H9 (cell line): ENCODE measurements around the gene NEUROD6. TPM values are rescaled to one million over a fixed set of nuclear protein-coding genes. Genes with fewer than 3 reads are reported as not detected.

ENCODE experiments used
- DNase-seq: peaks from one replicate; pipeline ENCODE4 v3.0.0-alpha.2; 2017
- H2AFZ ChIP-seq: one replicate; pipeline ENCODE4 v1.6.1; 2013; ENCODE audit warnings: mild to moderate bottlenecking, low read length, control low read depth, moderate library complexity
- H2AK5ac ChIP-seq: 2 replicates; pipeline ENCODE4 v1.6.1; 2013; ENCODE audit warnings: low read length, control low read depth, mixed read lengths; ENCODE audit not compliant: insufficient read length
- H2BK120ac ChIP-seq: one replicate; pipeline ENCODE4 v1.6.1; 2013; ENCODE audit warnings: low read depth, mild to moderate bottlenecking, low read length, control low read depth, inconsistent platforms; ENCODE audit not compliant: poor library complexity, severe bottlenecking
- H2BK12ac ChIP-seq: 2 replicates; pipeline ENCODE4 v1.6.1; 2013; ENCODE audit warnings: low read length, control low read depth, mixed read lengths, low read depth; ENCODE audit not compliant: insufficient read length
- H2BK15ac ChIP-seq: 2 replicates; pipeline ENCODE4 v1.6.1; 2013; ENCODE audit warnings: low read depth, low read length, control low read depth
- H2BK20ac ChIP-seq: one replicate; pipeline ENCODE4 v1.6.1; 2013; ENCODE audit warnings: low read depth, mild to moderate bottlenecking, low read length, control low read depth, inconsistent platforms; ENCODE audit not compliant: poor library complexity, severe bottlenecking
- H2BK5ac ChIP-seq: 2 replicates; pipeline ENCODE4 v1.6.1; 2013; ENCODE audit warnings: low read length, control low read depth, mixed read lengths; ENCODE audit not compliant: insufficient read length
- H3K14ac ChIP-seq: 2 replicates; pipeline ENCODE4 v1.6.1; 2013; ENCODE audit warnings: low read length, control low read depth; ENCODE audit not compliant: insufficient read depth
- H3K18ac ChIP-seq: 2 replicates; pipeline ENCODE4 v1.6.1; 2013; ENCODE audit warnings: low read depth, mild to moderate bottlenecking, mixed read lengths, low read length, control low read depth; ENCODE audit not compliant: insufficient read length
- H3K23ac ChIP-seq: 2 replicates; pipeline ENCODE4 v1.6.1; 2013; ENCODE audit warnings: low read length, control low read depth, mixed read lengths, low read depth; ENCODE audit not compliant: insufficient read length
- H3K23me2 ChIP-seq: 2 replicates; pipeline ENCODE4 v1.6.1; 2013; ENCODE audit warnings: low read depth, mild to moderate bottlenecking, mixed read lengths, low read length, control low read depth; ENCODE audit not compliant: insufficient read length, poor library complexity, severe bottlenecking
- H3K27ac ChIP-seq: 2 replicates; pipeline ENCODE4 v1.5.1; 2013; ENCODE audit warnings: low read length, control low read depth, mixed read lengths, low read depth; ENCODE audit not compliant: insufficient read length
- H3K27me3 ChIP-seq: 2 replicates; pipeline ENCODE4 v1.6.1; 2013; ENCODE audit warnings: low read length, control low read depth, inconsistent platforms; ENCODE audit not compliant: insufficient read depth
- H3K4ac ChIP-seq: 2 replicates; pipeline ENCODE4 v1.6.1; 2013; ENCODE audit warnings: low read depth, mild to moderate bottlenecking, control low read depth, inconsistent platforms, low read length, moderate library complexity
- H3K4me1 ChIP-seq: 2 replicates; pipeline ENCODE4 v1.6.1; 2013; ENCODE audit warnings: low read length, control low read depth, inconsistent platforms; ENCODE audit not compliant: insufficient read depth
- H3K4me2 ChIP-seq: 2 replicates; pipeline ENCODE4 v1.6.1; 2013; ENCODE audit warnings: low read length, control low read depth, mixed read lengths; ENCODE audit not compliant: insufficient read length, insufficient read depth
- H3K56ac ChIP-seq: 2 replicates; pipeline ENCODE4 v1.6.1; 2013; ENCODE audit warnings: low read depth, mild to moderate bottlenecking, mixed read lengths, low read length, control low read depth; ENCODE audit not compliant: insufficient read length
- H3K79me1 ChIP-seq: 2 replicates; pipeline ENCODE4 v1.6.1; 2013; ENCODE audit warnings: low read depth, mild to moderate bottlenecking, moderate library complexity, low read length, control low read depth, inconsistent platforms; ENCODE audit not compliant: insufficient read depth, poor library complexity, severe bottlenecking
- H3K79me2 ChIP-seq: 2 replicates; pipeline ENCODE4 v1.6.1; 2013; ENCODE audit warnings: low read length, control low read depth, inconsistent platforms; ENCODE audit not compliant: insufficient read depth
- H3K9ac ChIP-seq: 2 replicates; pipeline ENCODE4 v1.6.1; 2013; ENCODE audit warnings: low read length, control low read depth, mixed read lengths; ENCODE audit not compliant: insufficient read length; ENCODE audit errors: extremely low read depth
- H3K9me3 ChIP-seq: one replicate; pipeline ENCODE4 v1.6.1; 2013; ENCODE audit warnings: low read depth, low read length, inconsistent platforms; ENCODE audit not compliant: control insufficient read depth
- H3T11ph ChIP-seq: one replicate; pipeline ENCODE4 v1.6.1; 2013; ENCODE audit warnings: mild to moderate bottlenecking, low read length, control low read depth, inconsistent platforms
- H4K20me1 ChIP-seq: one replicate; pipeline ENCODE4 v1.6.1; 2013; ENCODE audit not compliant: control insufficient read depth, insufficient read length, insufficient read depth
- H4K5ac ChIP-seq: 2 replicates; pipeline ENCODE4 v1.6.1; 2013; ENCODE audit warnings: low read depth, mild to moderate bottlenecking, mixed read lengths, low read length, control low read depth; ENCODE audit not compliant: insufficient read length
- H4K8ac ChIP-seq: replicated peaks from 2 replicates; pipeline ENCODE4 v1.6.1; 2013; ENCODE audit warnings: low read length, control low read depth, mixed read lengths, low read depth; ENCODE audit not compliant: insufficient read length
- H4K91ac ChIP-seq: 2 replicates; pipeline ENCODE4 v1.6.1; 2013; ENCODE audit warnings: low read depth, mild to moderate bottlenecking, moderate library complexity, mixed read lengths, low read length, control low read depth; ENCODE audit not compliant: insufficient read length
- H3K27ac Mint-ChIP-seq, 3 experiments: 2 replicates in 2 of 3; 3 replicates in 1 of 3; pipeline ENCODE4 v1.8.0; 2020 to 2021; ENCODE audit warnings: mixed read lengths in 3 of 3, mild to moderate bottlenecking in 1 of 3, moderate library complexity in 1 of 3
- H3K27me3 Mint-ChIP-seq: 2 replicates; pipeline ENCODE4 v1.8.0; 2021; ENCODE audit warnings: low read depth, mild to moderate bottlenecking, moderate library complexity, mixed read lengths
- H3K36me3 Mint-ChIP-seq, 3 experiments: 2 replicates in 2 of 3; 3 replicates in 1 of 3; pipeline ENCODE4 v1.8.0; 2020 to 2021; ENCODE audit warnings: low read depth in 3 of 3, mixed read lengths in 3 of 3; ENCODE audit not compliant: insufficient read depth in 1 of 3
- H3K4me1 Mint-ChIP-seq, 2 experiments: 2 replicates each; pipeline ENCODE4 v1.8.0; 2020; ENCODE audit warnings: mixed read lengths in 2 of 2
- H3K4me3 Mint-ChIP-seq, 2 experiments: 2 replicates in 1 of 2; 3 replicates in 1 of 2; pipeline ENCODE4 v1.8.0; 2020 to 2021; ENCODE audit warnings: mild to moderate bottlenecking in 2 of 2, mixed read lengths in 2 of 2, moderate library complexity in 1 of 2
- H3K9me3 Mint-ChIP-seq, 2 experiments: 2 replicates in 1 of 2; 3 replicates in 1 of 2; pipeline ENCODE4 v1.8.0; 2020; ENCODE audit warnings: mild to moderate bottlenecking in 2 of 2, mixed read lengths in 2 of 2, moderate library complexity in 1 of 2
- CTCF ChIP-seq: fragments of 200-600 bp; sonication (generic); conservative IDR thresholded peaks from 3 replicates; pipeline ENCODE4 v1.8.0; 2021; ENCODE audit warnings: antibody characterized with exemption, mild to moderate bottlenecking
- WGBS: extraction: QIAGEN DNeasy Blood & Tissue Kit; methylation state at CpG from one replicate; pipeline ENCODE4 v1.1.7; 2013; ENCODE audit warnings: missing lambda C conversion rate, low lambda C conversion rate, mixed read lengths; ENCODE audit not compliant: insufficient read length; ENCODE audit errors: extremely low coverage; 5-methylcytosine and 5-hydroxymethylcytosine counted together
- total RNA-seq: library from RNA; stranded (reverse); gene quantifications from 2 replicates; pipeline ENCODE4 v1.2.1, GENCODE V29; 2021

Gene NEUROD6
- total RNA-seq, 1 experiment from 2014 or later: not detected

- no peak for DNase-seq
- no peak overlapping the region for H4K5ac ChIP-seq
- H4K20me1 ChIP-seq: no peaks in the 10 kb centered on the region
- no peak overlapping the region for H2AK5ac ChIP-seq
- H2BK15ac ChIP-seq: no peak overlapping the region
- no peaks in the 10 kb centered on the region for H3K27me3 ChIP-seq
- H2BK20ac ChIP-seq: no peak overlapping the region
- Mint-ChIP-seq H3K36me3 (no peaks in the 10 kb centered on the region), H3K4me3 (no peak overlapping the region), H3K9me3 (no peaks in the 10 kb centered on the region), H3K4me1 (no peaks in the 10 kb centered on the region), H3K27me3 (no peaks in the 10 kb centered on the region), H3K27ac (no peak overlapping the region)
- H2BK120ac ChIP-seq: no peak overlapping the region
- H3K9me3 ChIP-seq: no peaks in the 10 kb centered on the region
- WGBS: no CpG with 5 or more reads among the region's 4 CpGs
- H3K9ac ChIP-seq: no peak overlapping the region
- no peak overlapping the region for H4K91ac ChIP-seq
- no peaks in the 10 kb centered on the region for H3K23me2 ChIP-seq
- no peak overlapping the region for H2AFZ ChIP-seq
- H3K4me1 ChIP-seq: no peaks in the 10 kb centered on the region
- no peak overlapping the region for H3K4ac ChIP-seq
- H3K56ac ChIP-seq: no peak overlapping the region
- H3K4me2 ChIP-seq: no peak overlapping the region
- H3K23ac ChIP-seq: no peak overlapping the region
- no peaks in the 10 kb centered on the region for H3K79me1 ChIP-seq
- H3T11ph ChIP-seq: no peak overlapping the region
- TF ChIP-seq CTCF: no peak
- H3K14ac ChIP-seq: no peak overlapping the region
- no peak overlapping the region for H4K8ac ChIP-seq
- H3K27ac ChIP-seq: no peak overlapping the region
- H3K79me2 ChIP-seq: no peaks in the 10 kb centered on the region
- H2BK12ac ChIP-seq: no peak overlapping the region
- H2BK5ac ChIP-seq: no peak overlapping the region
- H3K18ac ChIP-seq: no peak overlapping the region
Observed at GRCh38 chr7:31384466-31384865, 43.9 kb upstream of the NEUROD6 start.
